DOHH2 (cell line): ENCODE results near the gene MMD.

Experiments
- H3F3A ChIP-seq: fragments of 200-600 bp; sonication (generic), shearing (Covaris generic); 2 replicates; pipeline ENCODE4 v1.6.0; 2016; ENCODE audit warnings: antibody characterized with exemption, mild to moderate bottlenecking; ENCODE audit not compliant: control insufficient read depth, insufficient read depth
- H3K27ac ChIP-seq: fragments of 200-600 bp; sonication (generic); 2 replicates; pipeline ENCODE4 v1.5.1; 2014; ENCODE audit warnings: low read depth, mild to moderate bottlenecking, low read length, moderate library complexity
- H3K27me3 ChIP-seq: fragments of 200-600 bp; sonication (generic); 2 replicates; pipeline ENCODE4 v1.6.1; 2014; ENCODE audit warnings: mild to moderate bottlenecking, low read length, mixed read lengths; ENCODE audit not compliant: control insufficient read depth
- H3K36me3 ChIP-seq: fragments of 200-600 bp; sonication (generic); 2 replicates; pipeline ENCODE4 v1.6.1; 2014; ENCODE audit warnings: mild to moderate bottlenecking, low read length, moderate library complexity, mixed read lengths; ENCODE audit not compliant: control insufficient read depth
- H3K4me1 ChIP-seq: fragments of 200-600 bp; sonication (generic); 2 replicates; pipeline ENCODE4 v1.6.1; 2014; ENCODE audit warnings: mild to moderate bottlenecking, low read length, mixed read lengths; ENCODE audit not compliant: control insufficient read depth
- H3K4me2 ChIP-seq: fragments of 200-600 bp; sonication (generic); 2 replicates; pipeline ENCODE4 v1.6.0; 2014; ENCODE audit warnings: mild to moderate bottlenecking, low read length, moderate library complexity
- H3K4me3 ChIP-seq: fragments of 200-600 bp; sonication (generic); 2 replicates; pipeline ENCODE4 v1.5.1; 2014; ENCODE audit warnings: mild to moderate bottlenecking, low read length, mixed read lengths
- H3K79me2 ChIP-seq: fragments of 200-600 bp; sonication (generic); 2 replicates; pipeline ENCODE4 v1.6.1; 2014; ENCODE audit warnings: mild to moderate bottlenecking, low read length, mixed read lengths; ENCODE audit not compliant: control insufficient read depth
- H3K9me2 ChIP-seq: fragments of 200-600 bp; sonication (generic); replicated peaks from 2 replicates; pipeline ENCODE4 v1.6.1; 2014; ENCODE audit warnings: mild to moderate bottlenecking, low read length, mixed read lengths; ENCODE audit not compliant: control insufficient read depth
- H3K9me3 ChIP-seq: fragments of 200-600 bp; sonication (generic); 2 replicates; pipeline ENCODE4 v1.6.1; 2014; ENCODE audit warnings: antibody characterized with exemption, low read length, mixed read lengths; ENCODE audit not compliant: control insufficient read depth, insufficient read depth
- H4K20me1 ChIP-seq: fragments of 200-600 bp; sonication (generic); 2 replicates; pipeline ENCODE4 v1.6.0; 2014; ENCODE audit warnings: low read depth, mild to moderate bottlenecking, antibody characterized with exemption, low read length, moderate library complexity; ENCODE audit not compliant: control insufficient read depth, insufficient read depth
- EZH2phosphoT487 ChIP-seq: fragments of 200-600 bp; sonication (generic); IDR thresholded peaks from 2 replicates; pipeline ENCODE4 v1.6.1; 2017; ENCODE audit warnings: borderline replicate concordance, mild to moderate bottlenecking, antibody characterized with exemption, low read length, moderate library complexity, mixed read lengths
- TF ChIP-seq, protein P1 (sequence below): fragments of 200-600 bp; sonication (generic); IDR thresholded peaks from one replicate; pipeline ENCODE4 v1.5.1; 2014; ENCODE audit warnings: antibody characterized with exemption, mild to moderate bottlenecking, low read depth, low read length; ENCODE audit not compliant: poor library complexity, severe bottlenecking

Gene MMD

GRCh38 chr17:55411463-55411855 lies 10.2 kb downstream of the MMD start:
- Histone ChIP-seq H3K4me1 (no peaks in the 10 kb centered on the region; the same call in 1 of the 2 replicates), H3K9me2 (no peaks in the 10 kb centered on the region), H3K9me3 (no peaks in the 10 kb centered on the region), H3K36me3 (peaks cover 93% of the 10 kb centered on the region), H3F3A (no peaks in the 10 kb centered on the region), H3K4me2 (no peak overlapping the region), H3K27me3 (no peaks in the 10 kb centered on the region), H4K20me1 (no peaks in the 10 kb centered on the region), H3K79me2 (peaks cover 24% of the 10 kb centered on the region), H3K4me3 (no peak overlapping the region), H3K27ac (no peak overlapping the region)
- TF ChIP-seq, protein P1, sequence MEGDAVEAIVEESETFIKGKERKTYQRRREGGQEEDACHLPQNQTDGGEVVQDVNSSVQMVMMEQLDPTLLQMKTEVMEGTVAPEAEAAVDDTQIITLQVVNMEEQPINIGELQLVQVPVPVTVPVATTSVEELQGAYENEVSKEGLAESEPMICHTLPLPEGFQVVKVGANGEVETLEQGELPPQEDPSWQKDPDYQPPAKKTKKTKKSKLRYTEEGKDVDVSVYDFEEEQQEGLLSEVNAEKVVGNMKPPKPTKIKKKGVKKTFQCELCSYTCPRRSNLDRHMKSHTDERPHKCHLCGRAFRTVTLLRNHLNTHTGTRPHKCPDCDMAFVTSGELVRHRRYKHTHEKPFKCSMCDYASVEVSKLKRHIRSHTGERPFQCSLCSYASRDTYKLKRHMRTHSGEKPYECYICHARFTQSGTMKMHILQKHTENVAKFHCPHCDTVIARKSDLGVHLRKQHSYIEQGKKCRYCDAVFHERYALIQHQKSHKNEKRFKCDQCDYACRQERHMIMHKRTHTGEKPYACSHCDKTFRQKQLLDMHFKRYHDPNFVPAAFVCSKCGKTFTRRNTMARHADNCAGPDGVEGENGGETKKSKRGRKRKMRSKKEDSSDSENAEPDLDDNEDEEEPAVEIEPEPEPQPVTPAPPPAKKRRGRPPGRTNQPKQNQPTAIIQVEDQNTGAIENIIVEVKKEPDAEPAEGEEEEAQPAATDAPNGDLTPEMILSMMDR = no peak
- TF ChIP-seq EZH2phosphoT487 = no peak

- Histone ChIP-seq H3K4me2 (no peak overlapping the region), H3K4me3 (no peak overlapping the region), H3K9me2 (no peaks in the 10 kb centered on the region), H3K9me3 (no peaks in the 10 kb centered on the region), H3K79me2 (peaks cover 19% of the 10 kb centered on the region), H4K20me1 (no peaks in the 10 kb centered on the region), H3K27me3 (no peaks in the 10 kb centered on the region), H3K4me1 (no peaks in the 10 kb centered on the region), H3K36me3 (peaks cover 93% of the 10 kb centered on the region), H3F3A (no peaks in the 10 kb centered on the region), H3K27ac (no peak overlapping the region)
- TF ChIP-seq, protein P1 = no peak
- no peak for TF ChIP-seq EZH2phosphoT487
These were observed 10.7 kb downstream of the MMD start for GRCh38 chr17:55410722-55411462.

DNA sequence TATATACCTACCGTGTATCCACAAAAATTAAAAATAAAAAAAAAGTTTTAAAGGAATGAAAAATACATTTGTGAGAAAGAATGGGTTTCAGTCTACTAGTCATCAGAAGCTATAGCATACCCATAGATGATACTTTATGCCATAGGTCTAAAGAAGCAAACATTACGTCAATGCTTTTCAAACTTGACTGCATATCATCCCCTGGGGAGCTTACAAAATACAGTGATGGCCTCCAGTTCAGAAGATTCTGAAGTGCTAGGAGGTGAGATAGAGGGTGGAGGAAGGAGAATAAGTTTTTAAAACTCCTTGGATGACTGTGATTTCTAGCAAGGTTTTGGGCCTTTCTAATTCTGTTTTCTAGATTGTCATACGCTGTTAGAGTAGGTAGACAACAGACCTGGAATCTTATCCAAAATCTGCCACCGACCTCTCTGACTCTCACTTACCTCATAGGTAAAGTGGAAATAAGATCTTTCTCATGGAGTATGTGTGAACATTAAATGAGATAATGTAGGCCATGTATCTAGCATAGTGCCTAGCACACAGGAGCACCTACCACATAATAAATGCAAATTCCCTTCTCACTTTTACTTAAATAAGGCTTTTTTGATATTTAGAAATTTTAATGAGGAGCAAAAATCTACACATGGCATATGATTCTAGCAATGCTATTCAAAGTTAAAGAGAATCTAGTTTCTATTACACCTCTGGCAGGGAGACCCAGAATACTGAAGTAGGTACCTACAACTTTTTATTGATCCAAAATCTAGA lies 12.4 kb downstream of the MMD start:
- no peaks in the 10 kb centered on the region for H4K20me1 ChIP-seq
- peaks cover 88% of the 10 kb centered on the region for H3K36me3 ChIP-seq
- H3K4me1 ChIP-seq = 0 out of 2 replicates have a peak, but pooled peaks cover 4% of the 10 kb centered on the region
- no peaks in the 10 kb centered on the region for H3K9me3 ChIP-seq
- peaks cover 4% of the 10 kb centered on the region; the same call in 1 of the 2 replicates for H3K79me2 ChIP-seq
- no peaks in the 10 kb centered on the region for H3F3A ChIP-seq
- no peak overlapping the region for H3K4me3 ChIP-seq
- no peak overlapping the region for H3K27ac ChIP-seq
- H3K9me2 ChIP-seq = no peaks in the 10 kb centered on the region
- no peak overlapping the region for H3K4me2 ChIP-seq
- no peaks in the 10 kb centered on the region for H3K27me3 ChIP-seq
- no peak for TF ChIP-seq EZH2phosphoT487
- TF ChIP-seq, protein P1 = no peak
